Activated CD4-positive, alpha-beta T cell treated with anti-CD3 and anti-CD28 coated beads for 1 hour (primary cell): ENCODE results near the gene TSC1.

ENCODE experiments used
- DNase-seq: peaks from one replicate; pipeline ENCODE4 v3.0.0-alpha.2; 2020

TSC1 gene

GRCh38 chr9:132886334-132886725 lies 58.1 kb downstream of the TSC1 start:
- DNase-seq = no peak

GRCh38 chr9:132885720-132886333 lies 58.6 kb downstream of the TSC1 start:
- no peak for DNase-seq

- no peak for DNase-seq
Observed at GRCh38 chr9:132883349-132884294, 60.8 kb downstream of the TSC1 start.

- no peak for DNase-seq
Observed at GRCh38 chr9:132882616-132883015, 61.8 kb downstream of the TSC1 start.

- no peak for DNase-seq
Observed at GRCh38 chr9:132881826-132882225, 62.6 kb downstream of the TSC1 start.

GRCh38 chr9:132880324-132880661 lies 64.1 kb downstream of the TSC1 start:
- DNase-seq = no peak

GRCh38 chr9:132879457-132880323 lies 64.7 kb downstream of the TSC1 start:
- no peak for DNase-seq

GRCh38 chr9:132878695-132879456 lies 65.5 kb downstream of the TSC1 start, which contains the start of gene SPACA9:
Gene SPACA9 (plus strand): TSS chr9:132878898. CDS start chr9:132883948, 5,050 bp downstream.
- DNase-seq = no peak

GRCh38 chr9:132877824-132878694 lies 66.4 kb downstream of the TSC1 start, which contains the start of gene AK8:
Gene AK8 (minus strand): TSS chr9:132878284. CDS start chr9:132878255, 29 bp downstream.
- DNase-seq = peak; percentile 68

- DNase-seq = no peak
Observed at GRCh38 chr9:132877458-132877823, 67.0 kb downstream of the TSC1 start.

GRCh38 chr9:132876849-132877248 lies 67.6 kb downstream of the TSC1 start:
- DNase-seq = no peak

GRCh38 chr9:132875159-132875558 lies 69.3 kb downstream of the TSC1 start:
- DNase-seq = no peak

GRCh38 chr9:132873403-132873802 lies 71.0 kb downstream of the TSC1 start:
- DNase-seq = no peak

GRCh38 chr9:132869266-132869665 lies 75.2 kb downstream of the TSC1 start:
- no peak for DNase-seq

- DNase-seq = no peak
Observed at GRCh38 chr9:132866898-132867297, 77.5 kb downstream of the TSC1 start.

GRCh38 chr9:132864691-132865090 lies 79.7 kb downstream of the TSC1 start:
- DNase-seq = no peak

- DNase-seq = no peak
Observed at GRCh38 chr9:132864277-132864676, 80.1 kb downstream of the TSC1 start.

GRCh38 chr9:132863096-132863495 lies 81.3 kb downstream of the TSC1 start:
- DNase-seq = no peak

- no peak for DNase-seq
Observed at GRCh38 chr9:132862533-132862932, 81.9 kb downstream of the TSC1 start.

- no peak for DNase-seq
Observed at GRCh38 chr9:132861666-132862065, 82.8 kb downstream of the TSC1 start.

GRCh38 chr9:132858751-132859150 lies 85.7 kb downstream of the TSC1 start:
- DNase-seq = no peak
